Common myeloid progenitor, CD34-positive (primary cell): ENCODE results near the gene RFESD.

Experiments used
- CTCF ChIA-PET: fragments of 350-600 bp; sonication (Branson Sonifier 250); formaldehyde crosslinking; loops from one replicate; lab custom pipeline; 2021; ENCODE audit warnings: antibody characterized with exemption; lab: Charles Lee
- POLR2A ChIA-PET: fragments of 350-600 bp; sonication (Branson Sonifier 250); formaldehyde crosslinking; loops from one replicate; lab custom pipeline; 2021; ENCODE audit warnings: antibody characterized with exemption; lab: Charles Lee
- DNase-seq, 3 donors: peaks; one replicate each; pipeline versions ENCODE4 v3.0.0 to v3.0.0-alpha.2; 2013
- H3K27ac ChIP-seq, 2 experiments: 1 replicate in 1 of 2; 2 replicates in 1 of 2; pipeline ENCODE4 v1.7.0; 2013; ENCODE audit warnings: inconsistent platforms in 2 of 2, low read length in 2 of 2, mild to moderate bottlenecking in 2 of 2, low read depth in 1 of 2, moderate library complexity in 1 of 2; ENCODE audit not compliant: severe bottlenecking in 2 of 2, insufficient read depth in 1 of 2, poor library complexity in 1 of 2
- H3K27me3 ChIP-seq, 5 experiments: replicated peaks in 2 of 5; 1 replicate in 3 of 5; 2 replicates in 2 of 5; pipeline versions ENCODE4 v1.6.1 to v1.7.0; 2013; ENCODE audit warnings: low read length in 4 of 5, mild to moderate bottlenecking in 2 of 5, moderate library complexity in 2 of 5, inconsistent platforms in 1 of 5; ENCODE audit not compliant: insufficient read depth in 5 of 5, control insufficient read depth in 4 of 5
- H3K36me3 ChIP-seq, 4 experiments: 1 replicate in 2 of 4; 2 replicates in 2 of 4; pipeline versions ENCODE4 v1.6.1 to v1.7.0; 2013; ENCODE audit warnings: low read length in 3 of 4, control low read depth in 1 of 4, mild to moderate bottlenecking in 1 of 4; ENCODE audit not compliant: control insufficient read depth in 4 of 4, insufficient read depth in 4 of 4
- H3K4me1 ChIP-seq, 4 experiments: 1 replicate in 3 of 4; 2 replicates in 1 of 4; pipeline versions ENCODE4 v1.6.1 to v1.7.1; 2013; ENCODE audit warnings: low read length in 3 of 4, mild to moderate bottlenecking in 3 of 4, control low read depth in 1 of 4, inconsistent platforms in 1 of 4, moderate library complexity in 1 of 4; ENCODE audit not compliant: control insufficient read depth in 4 of 4, insufficient read depth in 4 of 4; ENCODE audit errors: control extremely low read depth in 1 of 4
- H3K4me3 ChIP-seq, 7 experiments: 1 replicate in 4 of 7; 2 replicates in 3 of 7; pipeline versions ENCODE4 v1.5.1 to v1.7.0; 2013; ENCODE audit warnings: mild to moderate bottlenecking in 7 of 7, low read length in 6 of 7, moderate library complexity in 6 of 7, inconsistent platforms in 2 of 7, low read depth in 2 of 7, control low read depth in 1 of 7; ENCODE audit not compliant: insufficient read depth in 4 of 7, control insufficient read depth in 1 of 7; ENCODE audit errors: extremely low read depth in 1 of 7
- H3K9me3 ChIP-seq, 5 experiments: 1 replicate in 4 of 5; 2 replicates in 1 of 5; pipeline versions ENCODE4 v1.6.1 to v1.7.1; 2013; ENCODE audit warnings: low read length in 4 of 5, mild to moderate bottlenecking in 2 of 5, inconsistent platforms in 1 of 5, low read depth in 1 of 5, moderate library complexity in 1 of 5; ENCODE audit not compliant: control insufficient read depth in 4 of 5, insufficient read depth in 2 of 5; ENCODE audit errors: control extremely low read depth in 1 of 5
- WGBS: methylation state at CpG from one replicate; pipeline ENCODE4 v1.1.5; 2013; ENCODE audit not compliant: insufficient coverage; 5-methylcytosine and 5-hydroxymethylcytosine counted together

The RFESD gene

GRCh38 chr5:95611396-95611795 is 35.2 kb upstream of the RFESD start:
- Histone ChIP-seq H3K4me3 (no peak overlapping the region), H3K36me3 (no peaks in the 10 kb centered on the region), H3K4me1 (no peaks in the 10 kb centered on the region), H3K9me3 (peaks cover 0 to 10% (median 8%) of the 10 kb centered on the region in 5 experiments), H3K27me3 (no peaks in the 10 kb centered on the region), H3K27ac (no peak overlapping the region)
- ChIA-PET CTCF (interaction anchor here (1.2 kb wide), 1 partner anchor 119 kb away, joined by 3 read pairs; no protein-coding TSS in a partner anchor), POLR2A (no interaction called here)
- 100% methylated on average over 1 of the region's 3 CpGs for WGBS
- DNase-seq = no peak

- Histone ChIP-seq H3K4me1 (no peaks in the 10 kb centered on the region), H3K36me3 (no peaks in the 10 kb centered on the region), H3K27ac (no peak overlapping the region), H3K9me3 (peaks cover 0 to 10% (median 8%) of the 10 kb centered on the region in 5 experiments), H3K27me3 (no peaks in the 10 kb centered on the region), H3K4me3 (no peak overlapping the region)
- ChIA-PET POLR2A (no interaction called here), CTCF (interaction anchor here (2.0 kb wide), 1 partner anchor 10 kb away, joined by 5 read pairs; no protein-coding TSS in a partner anchor)
- no CpG with 5 or more reads among the region's 1 CpG for WGBS
- DNase-seq = peak in 1 of 3 donors; percentile 7
These were observed 33.1 kb upstream of the RFESD start for GRCh38 chr5:95613514-95613913.

- Histone ChIP-seq H3K27ac (no peak overlapping the region), H3K27me3 (peaks cover 0 to 3% (median 0%) of the 10 kb centered on the region in 5 experiments), H3K4me1 (peaks cover 0 to 15% (median 7%) of the 10 kb centered on the region in 4 experiments), H3K9me3 (peaks cover 0 to 10% (median 8%) of the 10 kb centered on the region in 5 experiments), H3K4me3 (no peak overlapping the region), H3K36me3 (no peaks in the 10 kb centered on the region)
- no CpG with 5 or more reads among the region's 1 CpG for WGBS
- CTCF ChIA-PET = no interaction called here
- DNase-seq = peak in 2 of 3 donors; percentile 11 to 23
- POLR2A ChIA-PET = no interaction called here
These were observed 31.5 kb upstream of the RFESD start for GRCh38 chr5:95615164-95615467.

- POLR2A ChIA-PET = no interaction called here
- peaks cover 0 to 10% (median 8%) of the 10 kb centered on the region in 5 experiments for H3K9me3 ChIP-seq
- no peak for DNase-seq
These were observed 29.5 kb upstream of the RFESD start for GRCh38 chr5:95617057-95617456.

GRCh38 chr5:95619096-95619495 is 27.5 kb upstream of the RFESD start:
- Histone ChIP-seq H3K4me1 (peaks cover 11 to 45% (median 37%) of the 10 kb centered on the region in 4 experiments), H3K27me3 (peaks cover 0 to 3% (median 0%) of the 10 kb centered on the region in 5 experiments), H3K27ac (no peak overlapping the region), H3K9me3 (no peaks in the 10 kb centered on the region), H3K36me3 (no peaks in the 10 kb centered on the region), H3K4me3 (peak overlapping the region in 3 of 7 experiments; percentile 73 to 77 (median 74))
- CTCF ChIA-PET = no interaction called here
- DNase-seq = peak in 2 of 3 donors; percentile 15 to 32
- POLR2A ChIA-PET = interaction anchor here (1.3 kb wide), 1 partner anchor 64 kb away, joined by 4 read pairs; the partner anchor contains the start of genes ARSK and SKIC3
- no CpG with 5 or more reads among the region's 4 CpGs for WGBS

More at GRCh38 chr5:95617057-95617456, 29.5 kb upstream of the RFESD start:
- Histone ChIP-seq H3K4me1 (peaks cover 5 to 32% (median 25%) of the 10 kb centered on the region in 4 experiments), H3K27ac (no peak overlapping the region), H3K27me3 (peaks cover 0 to 3% (median 0%) of the 10 kb centered on the region in 5 experiments), H3K36me3 (no peaks in the 10 kb centered on the region), H3K4me3 (no peak overlapping the region)
- WGBS = 76% methylated on average over 5 of the region's 5 CpGs
- CTCF ChIA-PET = interaction anchor here (1.4 kb wide), 1 partner anchor 24 kb away, joined by 3 read pairs; no protein-coding TSS in a partner anchor

GRCh38 chr5:95619514-95620029 is 27.0 kb upstream of the RFESD start:
- 2% methylated on average over 18 of the region's 19 CpGs for WGBS
- H3K36me3 ChIP-seq = no peaks in the 10 kb centered on the region
- H3K27ac ChIP-seq = no peak overlapping the region
- peak in 2 of 3 donors; percentile 17 to 52 for DNase-seq
- peak overlapping the region; percentile 41 to 77 (median 60) for H3K4me3 ChIP-seq
- H3K4me1 ChIP-seq = peaks cover 11 to 45% (median 37%) of the 10 kb centered on the region in 4 experiments
- H3K9me3 ChIP-seq = no peaks in the 10 kb centered on the region
- peaks cover 0 to 3% (median 0%) of the 10 kb centered on the region in 5 experiments for H3K27me3 ChIP-seq
- ChIA-PET CTCF (no interaction called here), POLR2A (interaction anchor here (1.3 kb wide), 1 partner anchor 65 kb away, joined by 4 read pairs; the partner anchor contains the start of genes ARSK and SKIC3)
